ENCODE results near the gene FAM167B. TPM values are rescaled to one million over a fixed set of nuclear protein-coding genes. Genes with fewer than 3 reads are reported as not detected.

FAM167B gene
- total and polyA plus RNA-seq, 12 donors = 1.0 to 17.3 (median 4.5) TPM

GRCh38 chr1:32223683-32224082 is 23.3 kb upstream of the FAM167B start:
- intact Hi-C loops (cut with DNase I) = loop anchor here in 6 of 10 donors (5.0 to 10.0 kb wide), 3 partner anchors 89 to 101 kb away; no protein-coding TSS in a partner anchor
- peaks cover 0 to 72% (median 31%) of the 10 kb centered on the region in 9 donors for H3K36me3 ChIP-seq
- ATAC-seq (peak in 2 of 8 donors; percentile 22 to 41), DNase-seq (no peak)
- H3K27me3 ChIP-seq = no peaks in the 10 kb centered on the region
- WGBS, 2 donors = 56 to 65% methylated on average over 3 of the region's 3 CpGs
- H3K9me3 ChIP-seq = no peaks in the 10 kb centered on the region
- H3K27ac ChIP-seq = peak overlapping the region in 8 of 10 donors; percentile 76 to 95 (median 92)
- peak in 4 of 9 donors; percentile 17 to 34 (median 30) for TF ChIP-seq CTCF (IDR thresholded peaks at IDR 0.05)
- H3K4me1 ChIP-seq = peaks cover 5 to 36% (median 28%) of the 10 kb centered on the region in 9 donors
- H3K4me3 ChIP-seq = peak overlapping the region in 4 of 10 donors; percentile 77 to 84 (median 82)

- ATAC-seq (no peak), DNase-seq (no peak)
- intact Hi-C loops (cut with DNase I) = loop anchor here in 6 of 10 donors (5.0 to 10.0 kb wide), 3 partner anchors 88 to 101 kb away; no protein-coding TSS in a partner anchor
- WGBS, 2 donors = 85 to 88% methylated on average over 4 of the region's 4 CpGs
- peak overlapping the region in 3 of 10 donors; percentile 91 to 93 (median 92) for H3K27ac ChIP-seq
- TF ChIP-seq CTCF (IDR thresholded peaks at IDR 0.05) = no peak
- peak overlapping the region in 1 of 10 donors; percentile 80 for H3K4me3 ChIP-seq
- no peaks in the 10 kb centered on the region for H3K27me3 ChIP-seq
- H3K9me3 ChIP-seq = no peaks in the 10 kb centered on the region
- peaks cover 5 to 36% (median 28%) of the 10 kb centered on the region in 9 donors for H3K4me1 ChIP-seq
- peaks cover 0 to 72% (median 37%) of the 10 kb centered on the region in 9 donors for H3K36me3 ChIP-seq
Observed at GRCh38 chr1:32224285-32224684, 22.7 kb upstream of the FAM167B start.

DNA sequence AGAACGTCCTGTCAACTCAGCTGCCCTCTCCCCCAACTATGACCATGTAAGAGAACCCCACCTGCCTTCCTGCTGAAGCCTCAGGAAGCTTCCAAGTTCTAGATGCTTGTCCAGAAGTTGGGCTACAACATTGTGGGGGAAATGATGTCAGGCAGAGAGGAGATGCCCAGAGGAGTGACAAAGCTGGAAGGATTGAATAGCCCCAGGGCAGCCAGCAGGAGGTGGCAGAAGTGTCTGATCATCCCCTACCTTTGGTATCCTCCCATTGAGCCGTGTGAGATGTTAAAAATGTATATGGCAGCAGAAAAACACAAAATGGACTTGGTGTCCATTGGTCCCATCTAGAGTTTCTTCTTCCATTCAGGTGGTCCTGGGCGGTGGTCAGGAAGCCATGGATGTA is 18.3 kb upstream of the FAM167B start:
- ATAC-seq (no peak), DNase-seq (no peak)
- Histone ChIP-seq H3K27ac (no peak overlapping the region), H3K27me3 (no peaks in the 10 kb centered on the region), H3K4me1 (peaks cover 0 to 8% (median 5%) of the 10 kb centered on the region in 9 donors), H3K36me3 (peaks cover 0 to 100% (median 62%) of the 10 kb centered on the region in 9 donors), H3K9me3 (no peaks in the 10 kb centered on the region), H3K4me3 (no peak overlapping the region)
- 82 to 84% methylated on average over 3 of the region's 3 CpGs for WGBS, 2 donors
- TF ChIP-seq CTCF (IDR thresholded peaks at IDR 0.05) = no peak
- intact Hi-C loops (cut with DNase I) = loop anchor here in 1 of 10 donors (10.0 kb wide), 1 partner anchor 96 kb away; no protein-coding TSS in a partner anchor

GRCh38 chr1:32231843-32232432 is 15.1 kb upstream of the FAM167B start:
- TF ChIP-seq CTCF (IDR thresholded peaks at IDR 0.05) = no peak
- intact Hi-C loops (cut with DNase I) = no loop called here
- no peaks in the 10 kb centered on the region for H3K9me3 ChIP-seq
- 78 to 81% methylated on average over 5 of the region's 5 CpGs for WGBS, 2 donors
- H3K4me3 ChIP-seq = no peak overlapping the region
- no peak for DNase-seq
- ATAC-seq = no peak
- H3K4me1 ChIP-seq = peaks cover 0 to 17% (median 0%) of the 10 kb centered on the region in 9 donors
- peaks cover 0 to 93% (median 46%) of the 10 kb centered on the region in 9 donors for H3K36me3 ChIP-seq
- no peaks in the 10 kb centered on the region for H3K27me3 ChIP-seq
- no peak overlapping the region for H3K27ac ChIP-seq

Data from heart right ventricle (tissue), 16 donors.